ENCODE measurements around the gene OR2V1.
"Not testable (repeated sequence)": the region's sequence is repeated elsewhere in the genome, so short reads cannot be mapped to it uniquely, and the experiment has no call there.

The OR2V1 gene

GRCh38 chr5:181100121-181100875 is 30.7 kb downstream of the OR2V1 start:
- DNase-seq, result no peak

- no peak for DNase-seq
These were observed 31.3 kb downstream of the OR2V1 start for GRCh38 chr5:181099602-181100086.

- no peak for DNase-seq
These were observed 32.0 kb downstream of the OR2V1 start for GRCh38 chr5:181098762-181099601.

GRCh38 chr5:181097759-181098491 is 33.0 kb downstream of the OR2V1 start:
- DNase-seq, result not testable (repeated sequence)

- not testable (repeated sequence) for DNase-seq
These were observed 33.6 kb downstream of the OR2V1 start for GRCh38 chr5:181097383-181097753.

GRCh38 chr5:181096721-181097382 is 34.1 kb downstream of the OR2V1 start:
- DNase-seq, result not testable (repeated sequence)

- DNase-seq, result not testable (repeated sequence)
These were observed 35.8 kb downstream of the OR2V1 start for GRCh38 chr5:181095162-181095561.

- DNase-seq, result no peak
These were observed 38.5 kb downstream of the OR2V1 start for GRCh38 chr5:181092428-181092827.

- DNase-seq, result no peak
These were observed 42.7 kb downstream of the OR2V1 start for GRCh38 chr5:181088289-181088688.

GRCh38 chr5:181087309-181087708 is 43.7 kb downstream of the OR2V1 start:
- no peak for DNase-seq

GRCh38 chr5:181086884-181087205 is 44.1 kb downstream of the OR2V1 start:
- no peak for DNase-seq

GRCh38 chr5:181086026-181086883 is 44.7 kb downstream of the OR2V1 start:
- DNase-seq, result no peak

- DNase-seq, result no peak
These were observed 46.3 kb downstream of the OR2V1 start for GRCh38 chr5:181084621-181085195.

GRCh38 chr5:181081989-181082388 is 49.0 kb downstream of the OR2V1 start:
- DNase-seq, result no peak

GRCh38 chr5:181076920-181077319 is 54.0 kb downstream of the OR2V1 start:
- no peak for DNase-seq

Measured in fibroblast of skin of right biceps (primary cell).